SK-N-SH (cell line): ENCODE data around the gene INSM2. TPM values are rescaled to one million over a fixed set of nuclear protein-coding genes. Genes with fewer than 3 reads are reported as not detected.

Experiments
- CTCF ChIA-PET: fragments of 300-600, 350-600 bp; formaldehyde crosslinking; extraction: SDS; loops from one replicate; lab custom pipeline; 2021; lab: Yijun Ruan, JAX
- POLR2A ChIA-PET: fragments of 350-600 bp; sonication (Branson Sonifier 250); formaldehyde crosslinking; extraction: SDS; loops from one replicate; lab custom pipeline; 2020; ENCODE audit warnings: antibody characterized with exemption, inconsistent platforms; lab: Yijun Ruan, JAX
- DNase-seq: peaks from one replicate; pipeline ENCODE4 v3.0.0; 2012
- H2AFZ ChIP-seq: fragments of 200-600 bp; sonication (generic); 2 replicates; pipeline ENCODE4 v1.8.1; 2016; ENCODE audit warnings: antibody characterized with exemption, mild to moderate bottlenecking, low read depth
- H3F3A ChIP-seq: fragments of 200-600 bp; sonication (generic); replicated peaks from 2 replicates; pipeline ENCODE3; 2016; ENCODE audit warnings: antibody characterized with exemption, mild to moderate bottlenecking; ENCODE audit not compliant: insufficient read depth
- H3K27ac ChIP-seq, 2 experiments: fragments of 200-500 bp in 1 of 2; fragments of 200-600 bp in 1 of 2; sonication (Bioruptor generic) in 1 of 2; sonication (generic), shearing (Covaris generic) in 1 of 2; 2 replicates each; pipeline versions ENCODE4 v1.5.1 to v1.6.1; 2014 to 2016; ENCODE audit warnings: low read depth in 2 of 2, inconsistent platforms in 1 of 2, low read length in 1 of 2, mild to moderate bottlenecking in 1 of 2, mixed read lengths in 1 of 2
- H3K27me3 ChIP-seq: fragments of 200-600 bp; sonication (generic), shearing (Covaris generic); 2 replicates; pipeline ENCODE4 v1.6.1; 2016; ENCODE audit warnings: mixed run types; ENCODE audit not compliant: insufficient read depth
- H3K36me3 ChIP-seq, 2 experiments: fragments of 200-500 bp in 1 of 2; fragments of 200-600 bp in 1 of 2; sonication (Bioruptor generic) in 1 of 2; sonication (generic) in 1 of 2; replicated peaks in 1 of 2; 2 replicates each; pipeline versions ENCODE3 to v1.5.1; 2014 to 2016; ENCODE audit warnings: low read length in 1 of 2, mild to moderate bottlenecking in 1 of 2; ENCODE audit not compliant: insufficient read depth in 2 of 2, control insufficient read depth in 1 of 2
- H3K4me1 ChIP-seq, 2 experiments: fragments of 200-500 bp in 1 of 2; fragments of 200-600 bp in 1 of 2; sonication (Bioruptor generic) in 1 of 2; sonication (generic), shearing (Covaris generic) in 1 of 2; 2 replicates each; pipeline versions ENCODE4 v1.5.1 to v1.6.1; 2014 to 2016; ENCODE audit warnings: low read depth in 1 of 2, low read length in 1 of 2, mixed run types in 1 of 2; ENCODE audit not compliant: insufficient read depth in 2 of 2, control insufficient read depth in 1 of 2
- H3K4me2 ChIP-seq: fragments of 200-600 bp; sonication (generic), shearing (Covaris generic); 2 replicates; pipeline ENCODE4 v1.6.1; 2017; ENCODE audit warnings: mixed run types
- H3K4me3 ChIP-seq, 2 experiments: fragments of 200-500 bp in 1 of 2; fragments of 200-600 bp in 1 of 2; sonication (Bioruptor generic) in 1 of 2; sonication (generic), shearing (Covaris generic) in 1 of 2; 2 replicates each; pipeline versions ENCODE4 v1.5.1 to v1.8.1; 2014 to 2016; ENCODE audit warnings: low read depth in 2 of 2, inconsistent platforms in 1 of 2, low read length in 1 of 2, mild to moderate bottlenecking in 1 of 2, mixed read lengths in 1 of 2, moderate library complexity in 1 of 2
- H3K79me2 ChIP-seq: fragments of 200-600 bp; sonication (generic); 2 replicates; pipeline ENCODE4 v1.8.1; 2017; ENCODE audit warnings: mild to moderate bottlenecking; ENCODE audit not compliant: insufficient read depth
- H3K9ac ChIP-seq: fragments of 200-600 bp; sonication (generic); 2 replicates; pipeline ENCODE4 v1.6.1; 2017; ENCODE audit warnings: mixed run types
- H3K9me2 ChIP-seq: fragments of 200-600 bp; sonication (generic); 2 replicates; pipeline ENCODE4 v1.6.1; 2017; ENCODE audit warnings: mixed run types
- H3K9me3 ChIP-seq: fragments of 200-600 bp; sonication (generic); 2 replicates; pipeline ENCODE4 v1.6.1; 2017; ENCODE audit warnings: mixed run types, mild to moderate bottlenecking, moderate library complexity
- H4K20me1 ChIP-seq: fragments of 200-600 bp; sonication (generic); 2 replicates; pipeline ENCODE4 v1.6.1; 2017; ENCODE audit warnings: mild to moderate bottlenecking, mixed run types; ENCODE audit not compliant: insufficient read depth
- ELF1 ChIP-seq: IDR thresholded peaks from 2 replicates; pipeline ENCODE4 v1.4.0; 2012
- EP300 ChIP-seq, 2 experiments: IDR thresholded peaks; 2 replicates each; pipeline versions ENCODE4 v1.4.0 to v1.6.1; 2012; ENCODE audit warnings: borderline replicate concordance in 1 of 2, low read depth in 1 of 2, low read length in 1 of 2
- EZH2phosphoT487 ChIP-seq: fragments of 200-600 bp; sonication (generic); IDR thresholded peaks from 2 replicates; pipeline ENCODE4 v1.6.1; 2017; ENCODE audit warnings: low read depth, mixed run types, mild to moderate bottlenecking, antibody characterized with exemption, moderate library complexity, borderline replicate concordance
- FOSL2 ChIP-seq: IDR thresholded peaks from 2 replicates; pipeline ENCODE4 v1.4.0; 2012; ENCODE audit warnings: low read depth, mild to moderate bottlenecking, moderate library complexity, borderline replicate concordance
- FOXM1 ChIP-seq: IDR thresholded peaks from 2 replicates; pipeline ENCODE4 v1.4.0; 2012; ENCODE audit warnings: low read depth, mild to moderate bottlenecking
- GABPA ChIP-seq: IDR thresholded peaks from 2 replicates; pipeline ENCODE4 v1.4.0; 2012; ENCODE audit warnings: low read depth, mild to moderate bottlenecking
- JUND ChIP-seq: IDR thresholded peaks from 2 replicates; pipeline ENCODE4 v1.4.0; 2012
- NFIC ChIP-seq: IDR thresholded peaks from 2 replicates; pipeline ENCODE4 v1.4.0; 2012; ENCODE audit warnings: borderline replicate concordance
- NRF1 ChIP-seq: IDR thresholded peaks from 2 replicates; pipeline ENCODE4 v1.6.1; 2012; ENCODE audit warnings: low read depth, mild to moderate bottlenecking, low read length
- POLR2AphosphoS5 ChIP-seq: IDR thresholded peaks from 2 replicates; pipeline ENCODE4 v1.6.1; 2012; ENCODE audit warnings: low read depth, low read length
- RAD21 ChIP-seq: IDR thresholded peaks from 2 replicates; pipeline ENCODE4 v1.6.1; 2012; ENCODE audit warnings: mild to moderate bottlenecking, low read length
- RCOR1 ChIP-seq: fragments of 150-350 bp; IDR thresholded peaks from 2 replicates; pipeline ENCODE4 v1.6.1; 2017; ENCODE audit warnings: antibody characterized with exemption, low read length
- RXRA ChIP-seq: IDR thresholded peaks from 2 replicates; pipeline ENCODE4 v1.4.0; 2012; ENCODE audit warnings: low read depth, mild to moderate bottlenecking, borderline replicate concordance
- SMC3 ChIP-seq: IDR thresholded peaks from 2 replicates; pipeline ENCODE4 v1.6.1; 2012; ENCODE audit warnings: low read depth, low read length, improper control_type of control experiment
- TAF1 ChIP-seq: IDR thresholded peaks from 2 replicates; pipeline ENCODE4 v1.6.1; 2012; ENCODE audit warnings: low read depth, mild to moderate bottlenecking, low read length, moderate library complexity, borderline replicate concordance
- TCF12 ChIP-seq: IDR thresholded peaks from 2 replicates; pipeline ENCODE4 v1.4.0; 2012
- TEAD4 ChIP-seq: IDR thresholded peaks from 2 replicates; pipeline ENCODE4 v1.4.0; 2012; ENCODE audit warnings: mild to moderate bottlenecking, borderline replicate concordance; ENCODE audit not compliant: insufficient read depth
- YY1 ChIP-seq: IDR thresholded peaks from 2 replicates; pipeline ENCODE4 v1.4.0; 2012; ENCODE audit warnings: low read depth, mild to moderate bottlenecking
- WGBS: methylation state at CpG from one replicate; pipeline ENCODE4 v1.1.6; 2017; ENCODE audit warnings: low lambda C conversion rate; 5-methylcytosine and 5-hydroxymethylcytosine counted together
- polyA plus RNA-seq, 3 experiments: library from polyadenylated mRNA; depleted of rRNA; stranded (reverse); fragments of >200 nt; gene quantifications; 2 replicates each; pipeline ENCODE4 v1.2.3, GENCODE V29; 2012
- TF ChIP-seq, protein P1 (sequence below): fragments of 150-350 bp; IDR thresholded peaks from 2 replicates; pipeline ENCODE4 v1.6.1; 2016; ENCODE audit warnings: mild to moderate bottlenecking, low read depth, low read length
- TF ChIP-seq, protein P2 (sequence below): IDR thresholded peaks from 2 replicates; pipeline ENCODE4 v1.4.0; 2012; ENCODE audit warnings: low read depth
- TF ChIP-seq, protein P3 (sequence below): fragments of 200-600 bp; sonication (generic); IDR thresholded peaks from 2 replicates; pipeline ENCODE4 v1.6.1; 2017; ENCODE audit warnings: antibody characterized with exemption, mild to moderate bottlenecking, moderate library complexity

Gene INSM2
- polyA plus RNA-seq, 1 of the 3 experiments (the other 2 are of a cell fraction) = 0.15 TPM

DNA sequence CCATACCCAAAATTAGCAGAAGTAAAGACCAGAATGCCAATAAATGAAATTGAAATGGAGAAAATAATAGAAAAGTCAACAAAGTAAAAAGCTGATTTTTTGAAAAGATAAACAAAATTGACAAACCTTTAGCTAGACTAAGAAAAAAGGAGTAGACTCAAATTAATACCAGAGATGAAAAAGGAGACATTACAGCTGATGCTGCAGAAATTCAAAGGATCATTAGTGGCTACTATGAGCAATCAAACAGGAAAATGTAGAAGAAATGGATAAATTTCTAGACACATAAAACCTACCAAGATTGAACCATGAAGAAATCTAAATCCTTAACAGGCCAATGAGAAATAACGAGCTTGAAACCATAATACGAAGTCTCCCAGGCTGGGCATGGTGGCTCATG lies 34.8 kb upstream of the INSM2 start:
- Histone ChIP-seq H3K4me2 (no peak overlapping the region), H3K27me3 (no peaks in the 10 kb centered on the region), H3K9me3 (no peaks in the 10 kb centered on the region), H3K9ac (no peak overlapping the region), H3K27ac (no peak overlapping the region), H3F3A (no peaks in the 10 kb centered on the region), H3K4me3 (no peak overlapping the region), H3K9me2 (no peaks in the 10 kb centered on the region), H3K36me3 (no peaks in the 10 kb centered on the region), H3K4me1 (no peaks in the 10 kb centered on the region), H3K79me2 (no peaks in the 10 kb centered on the region), H2AFZ (no peak overlapping the region), H4K20me1 (no peaks in the 10 kb centered on the region)
- WGBS = 69% methylated on average over 2 of the region's 2 CpGs
- DNase-seq = no peak
- ChIA-PET CTCF (interaction anchor here (0.7 kb wide), 2 partner anchors 10 kb away, joined by 3 read pairs; no protein-coding TSS in a partner anchor), POLR2A (no interaction called here)
- no peak for TF ChIP-seq NFIC
- no peak for TF ChIP-seq TEAD4
- TF ChIP-seq TCF12 = no peak
- TF ChIP-seq SMC3 = no peak
- no peak for TF ChIP-seq YY1
- TF ChIP-seq FOXM1 = no peak
- no peak for TF ChIP-seq RCOR1
- TF ChIP-seq, protein P1, sequence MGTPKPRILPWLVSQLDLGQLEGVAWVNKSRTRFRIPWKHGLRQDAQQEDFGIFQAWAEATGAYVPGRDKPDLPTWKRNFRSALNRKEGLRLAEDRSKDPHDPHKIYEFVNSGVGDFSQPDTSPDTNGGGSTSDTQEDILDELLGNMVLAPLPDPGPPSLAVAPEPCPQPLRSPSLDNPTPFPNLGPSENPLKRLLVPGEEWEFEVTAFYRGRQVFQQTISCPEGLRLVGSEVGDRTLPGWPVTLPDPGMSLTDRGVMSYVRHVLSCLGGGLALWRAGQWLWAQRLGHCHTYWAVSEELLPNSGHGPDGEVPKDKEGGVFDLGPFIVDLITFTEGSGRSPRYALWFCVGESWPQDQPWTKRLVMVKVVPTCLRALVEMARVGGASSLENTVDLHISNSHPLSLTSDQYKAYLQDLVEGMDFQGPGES = no peak
- TF ChIP-seq GABPA = no peak
- no peak for TF ChIP-seq FOSL2
- TF ChIP-seq, protein P2, sequence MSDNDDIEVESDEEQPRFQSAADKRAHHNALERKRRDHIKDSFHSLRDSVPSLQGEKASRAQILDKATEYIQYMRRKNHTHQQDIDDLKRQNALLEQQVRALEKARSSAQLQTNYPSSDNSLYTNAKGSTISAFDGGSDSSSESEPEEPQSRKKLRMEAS = no peak
- TF ChIP-seq RAD21 = no peak
- no peak for TF ChIP-seq TAF1
- no peak for TF ChIP-seq ELF1
- no peak for TF ChIP-seq EP300 (IDR thresholded peaks at IDR 0.05; ENCODE audit: borderline replicate concordance in 1 of 2, low read depth in 1 of 2, low read length in 1 of 2)
- no peak for TF ChIP-seq NRF1
- no peak for TF ChIP-seq EZH2phosphoT487

DNA sequence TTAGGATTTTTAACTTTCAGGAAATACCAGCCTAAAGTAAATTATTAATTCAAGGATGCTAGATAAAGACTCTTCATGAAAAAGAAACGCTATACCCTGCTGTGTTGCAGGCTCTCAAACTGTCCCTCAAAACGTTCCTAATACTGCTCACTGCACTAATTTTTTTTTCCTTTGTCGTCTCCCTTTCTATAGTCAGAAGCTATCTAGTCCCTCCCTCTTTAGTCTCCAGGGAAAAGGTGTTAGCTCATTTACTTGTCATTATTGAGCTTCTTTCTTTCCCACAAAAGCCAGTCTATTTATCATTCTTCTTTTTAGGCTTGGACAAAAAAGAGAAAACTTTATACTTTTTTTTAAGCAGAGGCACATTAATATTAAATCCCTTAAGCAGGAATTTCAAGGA lies 30.3 kb upstream of the INSM2 start:
- Histone ChIP-seq H3K36me3 (no peaks in the 10 kb centered on the region), H3K4me1 (peaks cover 0 to 3% of the 10 kb centered on the region in 2 experiments; a peak in 2 of 4 replicates), H2AFZ (no peak overlapping the region), H3K9me2 (no peaks in the 10 kb centered on the region), H3K27me3 (no peaks in the 10 kb centered on the region), H3K27ac (no peak overlapping the region), H3K9me3 (no peaks in the 10 kb centered on the region), H4K20me1 (no peaks in the 10 kb centered on the region), H3K79me2 (no peaks in the 10 kb centered on the region), H3K9ac (no peak overlapping the region), H3F3A (no peaks in the 10 kb centered on the region), H3K4me2 (no peak overlapping the region), H3K4me3 (no peak overlapping the region)
- DNase-seq = no peak
- 39% methylated on average over 3 of the region's 3 CpGs for WGBS
- ChIA-PET POLR2A (no interaction called here), CTCF (interaction anchor here (0.7 to 0.9 kb wide), 2 partner anchors 15 to 90 kb away, joined by 3 read pairs; no protein-coding TSS in a partner anchor)
- TF ChIP-seq NRF1 = no peak
- no peak for TF ChIP-seq POLR2AphosphoS5
- no peak for TF ChIP-seq RAD21
- no peak for TF ChIP-seq TEAD4
- TF ChIP-seq, protein P3, sequence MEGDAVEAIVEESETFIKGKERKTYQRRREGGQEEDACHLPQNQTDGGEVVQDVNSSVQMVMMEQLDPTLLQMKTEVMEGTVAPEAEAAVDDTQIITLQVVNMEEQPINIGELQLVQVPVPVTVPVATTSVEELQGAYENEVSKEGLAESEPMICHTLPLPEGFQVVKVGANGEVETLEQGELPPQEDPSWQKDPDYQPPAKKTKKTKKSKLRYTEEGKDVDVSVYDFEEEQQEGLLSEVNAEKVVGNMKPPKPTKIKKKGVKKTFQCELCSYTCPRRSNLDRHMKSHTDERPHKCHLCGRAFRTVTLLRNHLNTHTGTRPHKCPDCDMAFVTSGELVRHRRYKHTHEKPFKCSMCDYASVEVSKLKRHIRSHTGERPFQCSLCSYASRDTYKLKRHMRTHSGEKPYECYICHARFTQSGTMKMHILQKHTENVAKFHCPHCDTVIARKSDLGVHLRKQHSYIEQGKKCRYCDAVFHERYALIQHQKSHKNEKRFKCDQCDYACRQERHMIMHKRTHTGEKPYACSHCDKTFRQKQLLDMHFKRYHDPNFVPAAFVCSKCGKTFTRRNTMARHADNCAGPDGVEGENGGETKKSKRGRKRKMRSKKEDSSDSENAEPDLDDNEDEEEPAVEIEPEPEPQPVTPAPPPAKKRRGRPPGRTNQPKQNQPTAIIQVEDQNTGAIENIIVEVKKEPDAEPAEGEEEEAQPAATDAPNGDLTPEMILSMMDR = no peak
- TF ChIP-seq JUND = no peak
- no peak for TF ChIP-seq ELF1
- no peak for TF ChIP-seq RXRA
